Epithelial cell of esophagus (primary cell): ENCODE data around the gene RAD9B.
A peak's percentile ranks its signal among the peaks of the same experiment; 100 is the strongest.
"Not testable (repeated sequence)": the region's sequence is repeated elsewhere in the genome, so short reads cannot be mapped to it uniquely, and the experiment has no call there.

Source experiments
- DNase-seq: peaks from one replicate; pipeline ENCODE4 v3.0.0; 2010; ENCODE audit warnings: low read depth
- H3K4me3 ChIP-seq: 2 replicates; pipeline ENCODE4 v1.5.1; 2011; ENCODE audit warnings: mild to moderate bottlenecking, low read length, control low read depth
- TF ChIP-seq, protein P1 (sequence below): IDR thresholded peaks from 2 replicates; pipeline ENCODE4 v1.5.1; 2011; ENCODE audit warnings: low read depth, mild to moderate bottlenecking, low read length, control low read depth, inconsistent platforms; ENCODE audit not compliant: insufficient read depth; ENCODE audit errors: missing control alignments

The RAD9B gene

DNA sequence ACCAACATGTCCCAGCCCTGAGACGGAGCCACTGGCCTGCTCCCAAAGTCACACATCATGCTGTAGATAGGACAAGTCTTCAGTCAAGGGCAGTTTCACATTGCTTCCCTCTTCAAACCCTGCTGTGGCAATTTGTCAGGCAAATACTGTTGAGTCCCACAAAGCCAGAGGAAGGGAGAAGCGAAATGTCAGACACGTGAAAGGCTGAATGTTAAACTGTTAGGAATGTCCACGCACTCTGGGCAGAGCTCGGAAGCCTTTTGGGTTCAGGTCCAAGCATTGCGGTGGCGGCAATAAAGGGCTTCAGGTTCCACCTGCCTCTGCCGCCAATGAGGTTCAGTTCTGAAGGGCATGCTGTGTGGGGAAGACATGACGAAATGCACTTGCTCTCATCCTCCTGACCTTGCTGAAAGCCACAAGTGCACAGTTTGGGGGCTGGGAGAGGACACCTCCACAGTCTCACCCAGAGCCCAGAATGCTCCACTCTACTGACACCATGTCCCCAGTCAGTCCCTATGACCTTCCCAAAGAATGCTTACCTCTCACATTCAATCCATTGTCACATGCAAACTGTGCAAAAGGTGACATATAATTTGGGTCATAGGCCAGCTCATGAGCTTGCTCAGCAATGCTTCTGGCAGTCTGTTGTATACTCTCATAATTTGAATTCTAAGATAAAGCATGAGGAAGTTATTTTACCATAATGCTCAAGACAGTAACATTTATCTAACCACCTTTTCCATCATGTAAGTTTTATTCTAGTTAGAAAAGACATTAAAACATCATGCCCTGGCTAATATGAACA lies 35.7 kb downstream of the RAD9B start:
- TF ChIP-seq, protein P1, sequence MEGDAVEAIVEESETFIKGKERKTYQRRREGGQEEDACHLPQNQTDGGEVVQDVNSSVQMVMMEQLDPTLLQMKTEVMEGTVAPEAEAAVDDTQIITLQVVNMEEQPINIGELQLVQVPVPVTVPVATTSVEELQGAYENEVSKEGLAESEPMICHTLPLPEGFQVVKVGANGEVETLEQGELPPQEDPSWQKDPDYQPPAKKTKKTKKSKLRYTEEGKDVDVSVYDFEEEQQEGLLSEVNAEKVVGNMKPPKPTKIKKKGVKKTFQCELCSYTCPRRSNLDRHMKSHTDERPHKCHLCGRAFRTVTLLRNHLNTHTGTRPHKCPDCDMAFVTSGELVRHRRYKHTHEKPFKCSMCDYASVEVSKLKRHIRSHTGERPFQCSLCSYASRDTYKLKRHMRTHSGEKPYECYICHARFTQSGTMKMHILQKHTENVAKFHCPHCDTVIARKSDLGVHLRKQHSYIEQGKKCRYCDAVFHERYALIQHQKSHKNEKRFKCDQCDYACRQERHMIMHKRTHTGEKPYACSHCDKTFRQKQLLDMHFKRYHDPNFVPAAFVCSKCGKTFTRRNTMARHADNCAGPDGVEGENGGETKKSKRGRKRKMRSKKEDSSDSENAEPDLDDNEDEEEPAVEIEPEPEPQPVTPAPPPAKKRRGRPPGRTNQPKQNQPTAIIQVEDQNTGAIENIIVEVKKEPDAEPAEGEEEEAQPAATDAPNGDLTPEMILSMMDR: no peak
- no peak overlapping the region for H3K4me3 ChIP-seq
- DNase-seq: peak; percentile 59

GRCh38 chr12:110538869-110539622 lies 36.9 kb downstream of the RAD9B start:
- TF ChIP-seq, protein P1: no peak
- peak; percentile 28 for DNase-seq
- no peak overlapping the region for H3K4me3 ChIP-seq

GRCh38 chr12:110540048-110540447 lies 37.9 kb downstream of the RAD9B start:
- no peak for DNase-seq

DNA sequence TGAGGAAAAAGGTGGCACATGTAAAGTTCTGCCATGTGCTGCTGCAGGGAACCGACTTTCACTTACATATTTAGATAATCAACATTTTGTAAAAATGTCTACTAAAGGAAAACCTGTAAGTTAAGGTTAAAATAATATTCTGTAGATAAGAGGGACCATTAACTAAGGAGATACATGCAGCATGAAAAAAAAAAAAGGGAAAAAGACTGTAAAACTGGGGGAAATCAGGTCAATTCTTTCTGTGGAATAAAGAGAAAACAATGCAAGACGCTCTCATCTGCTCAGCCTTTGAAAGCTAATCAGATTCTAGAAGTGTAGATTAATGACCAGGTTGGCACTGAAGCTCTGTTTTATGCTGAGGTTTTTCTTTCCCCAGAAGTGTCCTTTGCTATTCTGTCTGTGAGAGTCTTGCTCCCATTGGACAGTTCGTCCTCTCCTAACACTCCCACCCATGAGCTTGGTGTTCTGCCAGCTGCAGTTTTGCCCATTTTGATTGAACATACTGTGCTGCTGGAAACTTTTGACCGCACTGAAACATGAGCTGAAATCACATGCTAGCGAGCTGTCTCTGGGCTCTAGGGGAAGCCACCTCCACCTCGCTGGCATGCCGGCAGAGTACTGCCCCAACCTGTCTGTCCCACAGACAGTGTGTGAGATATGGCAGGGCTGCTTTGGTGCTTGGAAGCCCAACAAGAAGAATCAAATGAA lies 41.3 kb downstream of the RAD9B start:
- peak; percentile 89 for DNase-seq
- TF ChIP-seq, protein P1: no peak
- no peak overlapping the region for H3K4me3 ChIP-seq

More at GRCh38 chr12:110540048-110540447, 37.9 kb downstream of the RAD9B start:
- TF ChIP-seq, protein P1: no peak
- no peak overlapping the region for H3K4me3 ChIP-seq

GRCh38 chr12:110543965-110544364 lies 41.8 kb downstream of the RAD9B start:
- TF ChIP-seq, protein P1: no peak
- H3K4me3 ChIP-seq: no peak overlapping the region
- no peak for DNase-seq

DNA sequence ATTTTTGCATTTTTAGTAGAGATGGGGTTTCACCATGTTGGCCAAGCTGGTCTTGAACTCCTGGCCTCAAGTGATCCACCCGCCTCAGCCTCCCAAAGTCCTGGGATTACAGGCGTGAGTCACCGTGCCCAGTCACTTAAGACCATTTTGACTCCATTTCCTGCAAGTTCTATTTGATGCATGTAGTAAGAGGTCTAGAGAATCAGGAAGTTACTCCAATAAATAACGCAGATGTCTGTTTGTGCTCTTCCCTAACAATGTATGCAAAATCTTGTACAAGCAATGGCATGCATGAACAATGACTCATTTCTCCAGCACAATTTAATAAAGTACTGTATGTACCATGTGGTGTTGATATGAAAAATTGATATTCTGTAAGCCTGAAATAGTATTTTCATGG lies 43.1 kb downstream of the RAD9B start:
- DNase-seq: peak; percentile 97

GRCh38 chr12:110545812-110546211 lies 43.7 kb downstream of the RAD9B start:
- DNase-seq: peak; percentile 29
- TF ChIP-seq, protein P1: no peak
- no peak overlapping the region for H3K4me3 ChIP-seq

More for the DNA sequence above, 43.1 kb downstream of the RAD9B start:
- H3K4me3 ChIP-seq: not testable (repeated sequence)
